Osteoblast (primary cell): ENCODE data around the gene DPM3. TPM values are rescaled to one million over a fixed set of nuclear protein-coding genes. Genes with fewer than 3 reads are reported as not detected.

Experiments used
- DNase-seq: peaks from one replicate; pipeline ENCODE4 v3.0.0; 2011; ENCODE audit warnings: low spot score, mixed read lengths; ENCODE audit not compliant: insufficient read length; ENCODE audit errors: missing footprints
- H2AFZ ChIP-seq: 2 replicates; pipeline ENCODE4 v1.6.0; 2011; ENCODE audit warnings: mild to moderate bottlenecking, low read length
- H3K27ac ChIP-seq: 2 replicates; pipeline ENCODE4 v1.5.1; 2011; ENCODE audit warnings: mild to moderate bottlenecking, low read depth, low read length, moderate library complexity
- H3K27me3 ChIP-seq: 2 replicates; pipeline ENCODE4 v1.6.0; 2012; ENCODE audit warnings: mild to moderate bottlenecking, control low read depth, inconsistent platforms, low read length, moderate library complexity; ENCODE audit not compliant: insufficient read depth
- H3K36me3 ChIP-seq: 2 replicates; pipeline ENCODE4 v1.5.1; 2011; ENCODE audit warnings: mild to moderate bottlenecking, low read length, control low read depth, moderate library complexity; ENCODE audit not compliant: insufficient read depth
- H3K4me1 ChIP-seq: 2 replicates; pipeline ENCODE4 v1.5.1; 2011; ENCODE audit warnings: mild to moderate bottlenecking, low read length, control low read depth, moderate library complexity; ENCODE audit not compliant: insufficient read depth
- H3K4me2 ChIP-seq: 2 replicates; pipeline ENCODE4 v1.6.0; 2011; ENCODE audit warnings: mild to moderate bottlenecking, low read length; ENCODE audit not compliant: insufficient read depth
- H3K4me3 ChIP-seq: fragments of 200-600 bp; sonication (generic); 3 replicates; pipeline ENCODE4 v1.5.1; 2012; ENCODE audit warnings: mild to moderate bottlenecking, low read length, inconsistent platforms; ENCODE audit not compliant: insufficient read depth
- H3K79me2 ChIP-seq: 2 replicates; pipeline ENCODE4 v1.6.0; 2012; ENCODE audit warnings: mild to moderate bottlenecking, low read length, control low read depth, inconsistent platforms; ENCODE audit not compliant: insufficient read depth
- H3K9me3 ChIP-seq: 2 replicates; pipeline ENCODE4 v1.5.1; 2011; ENCODE audit warnings: low read depth, low read length, control low read depth
- H4K20me1 ChIP-seq: 2 replicates; pipeline ENCODE4 v1.6.0; 2012; ENCODE audit warnings: mild to moderate bottlenecking, low read length, control low read depth; ENCODE audit not compliant: insufficient read depth
- CTCF ChIP-seq: IDR thresholded peaks from 2 replicates; pipeline ENCODE4 v1.5.1; 2011; ENCODE audit warnings: mild to moderate bottlenecking, low read depth, low read length, moderate library complexity; ENCODE audit errors: extremely low read depth
- total RNA-seq: library from RNA; depleted of rRNA; stranded (reverse); fragments of >200 nt; gene quantifications from 2 replicates; pipeline ENCODE4 v1.2.3, GENCODE V29; 2012

DPM3 gene
- total RNA-seq, 1 donor, result 34.4 TPM

- DNase-seq, result no peak
- Histone ChIP-seq H3K4me2 (no peak overlapping the region), H4K20me1 (no peaks in the 10 kb centered on the region), H3K27ac (no peak overlapping the region), H3K4me3 (no peak overlapping the region), H3K36me3 (no peaks in the 10 kb centered on the region), H3K27me3 (peaks cover 15% of the 10 kb centered on the region), H3K4me1 (no peaks in the 10 kb centered on the region), H3K9me3 (no peaks in the 10 kb centered on the region), H2AFZ (no peak overlapping the region), H3K79me2 (no peaks in the 10 kb centered on the region)
- TF ChIP-seq CTCF, result no peak
These were observed 22.7 kb downstream of the DPM3 start for GRCh38 chr1:155117610-155118009.

- DNase-seq, result no peak
- Histone ChIP-seq H4K20me1 (no peaks in the 10 kb centered on the region), H3K4me1 (no peaks in the 10 kb centered on the region), H3K27ac (no peak overlapping the region), H3K4me3 (no peak overlapping the region), H2AFZ (no peak overlapping the region), H3K4me2 (no peak overlapping the region), H3K9me3 (no peaks in the 10 kb centered on the region), H3K36me3 (no peaks in the 10 kb centered on the region), H3K27me3 (peaks cover 15% of the 10 kb centered on the region), H3K79me2 (no peaks in the 10 kb centered on the region)
- TF ChIP-seq CTCF, result no peak
These were observed 24.1 kb downstream of the DPM3 start for GRCh38 chr1:155116113-155116764.

GRCh38 chr1:155113450-155113980 is 26.8 kb downstream of the DPM3 start:
- Histone ChIP-seq H3K79me2 (no peaks in the 10 kb centered on the region), H2AFZ (no peak overlapping the region), H3K4me2 (no peak overlapping the region), H3K4me3 (no peak overlapping the region), H3K9me3 (no peaks in the 10 kb centered on the region), H4K20me1 (no peaks in the 10 kb centered on the region), H3K36me3 (no peaks in the 10 kb centered on the region), H3K4me1 (no peaks in the 10 kb centered on the region), H3K27ac (no peak overlapping the region), H3K27me3 (peaks cover under 1% of the 10 kb centered on the region)
- DNase-seq, result no peak
- no peak for TF ChIP-seq CTCF

GRCh38 chr1:155110826-155111225 is 29.5 kb downstream of the DPM3 start:
- H3K27me3 ChIP-seq, result peaks cover 3% of the 10 kb centered on the region

More at GRCh38 chr1:155110826-155111225, 29.5 kb downstream of the DPM3 start:
- Histone ChIP-seq H4K20me1 (no peaks in the 10 kb centered on the region), H3K4me3 (no peak overlapping the region), H3K9me3 (no peaks in the 10 kb centered on the region), H3K4me1 (no peaks in the 10 kb centered on the region), H2AFZ (no peak overlapping the region), H3K27ac (no peak overlapping the region), H3K4me2 (no peak overlapping the region), H3K36me3 (no peaks in the 10 kb centered on the region), H3K79me2 (no peaks in the 10 kb centered on the region)
- DNase-seq, result no peak
- no peak for TF ChIP-seq CTCF
